Measurements from ENCODE around the gene FHIP2A. TPM values are rescaled to one million over a fixed set of nuclear protein-coding genes. Genes with fewer than 3 reads are reported as not detected.

The FHIP2A gene, protein sequence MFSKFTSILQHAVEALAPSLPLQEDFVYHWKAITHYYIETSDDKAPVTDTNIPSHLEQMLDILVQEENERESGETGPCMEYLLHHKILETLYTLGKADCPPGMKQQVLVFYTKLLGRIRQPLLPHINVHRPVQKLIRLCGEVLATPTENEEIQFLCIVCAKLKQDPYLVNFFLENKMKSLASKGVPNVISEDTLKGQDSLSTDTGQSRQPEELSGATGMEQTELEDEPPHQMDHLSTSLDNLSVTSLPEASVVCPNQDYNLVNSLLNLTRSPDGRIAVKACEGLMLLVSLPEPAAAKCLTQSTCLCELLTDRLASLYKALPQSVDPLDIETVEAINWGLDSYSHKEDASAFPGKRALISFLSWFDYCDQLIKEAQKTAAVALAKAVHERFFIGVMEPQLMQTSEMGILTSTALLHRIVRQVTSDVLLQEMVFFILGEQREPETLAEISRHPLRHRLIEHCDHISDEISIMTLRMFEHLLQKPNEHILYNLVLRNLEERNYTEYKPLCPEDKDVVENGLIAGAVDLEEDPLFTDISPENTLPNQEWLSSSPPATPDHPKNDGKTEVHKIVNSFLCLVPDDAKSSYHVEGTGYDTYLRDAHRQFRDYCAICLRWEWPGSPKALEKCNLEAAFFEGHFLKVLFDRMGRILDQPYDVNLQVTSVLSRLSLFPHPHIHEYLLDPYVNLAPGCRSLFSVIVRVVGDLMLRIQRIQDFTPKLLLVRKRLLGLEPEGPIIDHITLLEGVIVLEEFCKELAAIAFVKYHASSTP
- polyA plus RNA-seq = 8.0 to 14.9 TPM (median 9.6 TPM) in 3 replicates
- 5.2 TPM for polyA plus RNA-seq (2011; ENCODE audit: low read depth)
- 3.6 and 8.2 TPM in 2 replicates for polyA plus RNA-seq (2011; cell fraction: cytosol; rRNA removed)
- polyA plus RNA-seq (2011; cell fraction: nucleus; rRNA removed) = 13.8 and 18.7 TPM in 2 replicates
- polyA plus RNA-seq (2012; ENCODE audit: low replicate concordance) = 6.0 and 8.2 TPM in 2 replicates
- polyA minus RNA-seq = 4.7 to 20.9 TPM (median 11.0 TPM) in 3 replicates
- 17.3 TPM for polyA minus RNA-seq (2011; cell fraction: cytosol; rRNA and poly(A)+ RNA removed)
- polyA minus RNA-seq (2011; cell fraction: nucleus; rRNA and poly(A)+ RNA removed) = 22.5 and 31.3 TPM in 2 replicates

DNA sequence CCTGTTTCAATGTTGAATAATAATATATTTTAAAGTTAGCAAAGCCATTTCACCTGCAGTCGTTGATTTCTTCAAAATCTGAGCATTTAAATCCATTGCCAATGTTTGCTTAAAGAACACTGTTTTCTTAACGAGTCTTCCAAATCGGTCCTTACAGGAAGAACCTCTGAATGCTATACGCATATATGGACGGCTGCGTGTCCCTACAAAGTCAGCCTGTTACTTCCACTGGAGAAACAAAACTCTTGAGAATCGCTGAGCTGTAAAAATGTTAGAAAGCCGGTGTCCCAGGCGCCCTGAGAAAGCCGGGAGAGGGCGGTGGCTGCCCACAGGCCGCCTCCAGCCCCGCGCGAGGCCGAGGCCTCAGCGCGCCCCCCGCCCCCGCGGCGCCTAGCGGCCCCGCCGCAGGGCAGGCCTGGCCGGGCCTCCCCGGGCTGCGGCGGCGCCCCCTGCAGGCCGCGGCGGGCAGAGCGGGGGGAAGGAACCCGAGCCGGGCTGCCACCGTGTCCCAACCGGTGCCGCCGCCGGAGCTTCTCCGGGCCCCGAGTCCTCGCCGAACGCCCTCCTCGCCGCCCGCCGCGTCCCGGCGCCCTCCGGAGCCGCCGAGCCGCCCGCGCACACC lies at the start of gene FHIP2A:
TSS of gene FHIP2A (plus strand) at position 488 of the 622 bp plus-strand sequence. CDS start 299 bp downstream, outside the sequence.
- Histone ChIP-seq H3K27me3 (ENCODE audit: control insufficient read depth, extremely low read depth, insufficient read depth, low read length) (no peaks in the 10 kb centered on the region), H3K27ac (ENCODE audit: control insufficient read depth, insufficient read depth, low read length) (peak within 1 kb of the TSS; percentile 89), H4K20me1 (ENCODE audit: control insufficient read depth, extremely low read depth, insufficient read depth, low read length) (no peaks in the 10 kb centered on the region), H3K4me2 (ENCODE audit: control insufficient read depth, extremely low read depth, insufficient read depth, low read depth, low read length) (peak within 1 kb of the TSS; percentile 81), H3K4me1 (ENCODE audit: control insufficient read depth, extremely low read depth, insufficient read depth, low read length) (peaks cover 28% of the 10 kb centered on the region), H3K9me1 (ENCODE audit: control insufficient read depth, extremely low read depth, insufficient read depth, low read length) (no peaks in the 10 kb centered on the region), H2AFZ (ENCODE audit: control insufficient read depth, low read length) (peak within 1 kb of the TSS; percentile 93), H3K9me3 (ENCODE audit: control insufficient read depth, low read depth, low read length) (no peaks in the 10 kb centered on the region), H3K9ac (ENCODE audit: control insufficient read depth, extremely low read depth, insufficient read depth, low read length) (peak within 1 kb of the TSS; percentile 85), H3K4me3 (ENCODE audit: control insufficient read depth in 2 of 3, extremely low read depth in 1 of 3, insufficient read depth in 2 of 3, low read depth in 1 of 3, low read length in 3 of 3) (peak within 1 kb of the TSS; percentile 56 to 71 (median 64)), H3K36me3 (ENCODE audit: control insufficient read depth in 2 of 2, extremely low read depth in 1 of 2, insufficient read depth in 2 of 2, low read length in 2 of 2) (no peaks in the 10 kb centered on the region), H3K79me2 (ENCODE audit: control insufficient read depth, insufficient read depth, low read length) (peaks cover 39% of the 10 kb centered on the region)
- TF ChIP-seq, protein P1, sequence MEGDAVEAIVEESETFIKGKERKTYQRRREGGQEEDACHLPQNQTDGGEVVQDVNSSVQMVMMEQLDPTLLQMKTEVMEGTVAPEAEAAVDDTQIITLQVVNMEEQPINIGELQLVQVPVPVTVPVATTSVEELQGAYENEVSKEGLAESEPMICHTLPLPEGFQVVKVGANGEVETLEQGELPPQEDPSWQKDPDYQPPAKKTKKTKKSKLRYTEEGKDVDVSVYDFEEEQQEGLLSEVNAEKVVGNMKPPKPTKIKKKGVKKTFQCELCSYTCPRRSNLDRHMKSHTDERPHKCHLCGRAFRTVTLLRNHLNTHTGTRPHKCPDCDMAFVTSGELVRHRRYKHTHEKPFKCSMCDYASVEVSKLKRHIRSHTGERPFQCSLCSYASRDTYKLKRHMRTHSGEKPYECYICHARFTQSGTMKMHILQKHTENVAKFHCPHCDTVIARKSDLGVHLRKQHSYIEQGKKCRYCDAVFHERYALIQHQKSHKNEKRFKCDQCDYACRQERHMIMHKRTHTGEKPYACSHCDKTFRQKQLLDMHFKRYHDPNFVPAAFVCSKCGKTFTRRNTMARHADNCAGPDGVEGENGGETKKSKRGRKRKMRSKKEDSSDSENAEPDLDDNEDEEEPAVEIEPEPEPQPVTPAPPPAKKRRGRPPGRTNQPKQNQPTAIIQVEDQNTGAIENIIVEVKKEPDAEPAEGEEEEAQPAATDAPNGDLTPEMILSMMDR (optimal IDR thresholded peaks at IDR 0.05 in 1 of 3, IDR thresholded peaks at IDR 0.05 in 1 of 3, conservative IDR thresholded peaks at IDR 0.05 in 1 of 3; ENCODE audit: extremely low read depth in 1 of 3, insufficient read depth in 2 of 3, low read length in 3 of 3) = peak in 2 of 3 experiments; percentile 36 to 71
- TF ChIP-seq EZH2 (IDR thresholded peaks at IDR 0.05; ENCODE audit: low read length) = no peak
- DNase-seq (ENCODE audit: low read depth, low spot score) (no peak), FAIRE-seq (peak; percentile 48)
- dilution Hi-C loops (cut with MboI; ENCODE audit: extremely low pct_ligation_motif_present, low sequenced_read_pairs) = no loop called here

DNA sequence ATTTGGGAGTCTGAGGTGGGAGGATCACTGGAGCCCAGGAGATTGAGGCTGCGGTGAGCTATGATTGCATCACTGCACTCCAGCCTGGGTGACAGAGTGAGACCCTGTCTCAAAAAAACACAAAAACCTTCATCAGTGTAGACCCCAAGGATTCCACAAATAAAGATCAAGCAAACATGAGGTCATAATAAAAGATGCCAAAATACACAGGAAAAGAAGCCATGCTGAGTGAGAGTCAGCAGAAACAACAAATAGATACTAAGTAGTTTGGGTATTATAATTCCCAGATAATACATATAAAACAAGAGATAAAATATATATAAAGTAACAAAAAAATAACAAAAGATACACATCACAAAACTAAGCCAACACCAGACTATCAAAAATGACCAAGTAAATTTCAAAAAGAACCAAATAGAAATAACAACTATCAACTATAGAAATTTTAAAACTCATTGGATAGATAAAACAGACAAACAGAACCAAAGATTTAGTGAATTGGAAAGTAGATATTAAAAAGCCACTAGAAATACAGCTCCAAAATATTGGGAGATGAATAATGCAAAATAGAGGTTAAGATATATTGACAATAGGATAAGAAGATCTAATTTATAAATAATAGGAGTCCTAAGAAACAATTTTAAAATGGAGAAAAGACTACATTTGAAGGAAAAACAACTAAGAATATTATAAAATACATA lies 48.9 kb upstream of the FHIP2A start:
- Histone ChIP-seq H3K27me3 (ENCODE audit: control insufficient read depth, extremely low read depth, insufficient read depth, low read length) (no peaks in the 10 kb centered on the region), H3K9me1 (ENCODE audit: control insufficient read depth, extremely low read depth, insufficient read depth, low read length) (no peaks in the 10 kb centered on the region), H3K27ac (ENCODE audit: control insufficient read depth, insufficient read depth, low read length) (no peak overlapping the region), H3K9me3 (ENCODE audit: control insufficient read depth, low read depth, low read length) (no peaks in the 10 kb centered on the region), H3K36me3 (ENCODE audit: control insufficient read depth in 2 of 2, extremely low read depth in 1 of 2, insufficient read depth in 2 of 2, low read length in 2 of 2) (no peaks in the 10 kb centered on the region), H3K4me3 (ENCODE audit: control insufficient read depth in 2 of 3, extremely low read depth in 1 of 3, insufficient read depth in 2 of 3, low read depth in 1 of 3, low read length in 3 of 3) (no peak overlapping the region), H3K79me2 (ENCODE audit: control insufficient read depth, insufficient read depth, low read length) (no peaks in the 10 kb centered on the region), H3K4me2 (ENCODE audit: control insufficient read depth, extremely low read depth, insufficient read depth, low read depth, low read length) (no peak overlapping the region), H3K4me1 (ENCODE audit: control insufficient read depth, extremely low read depth, insufficient read depth, low read length) (no peaks in the 10 kb centered on the region), H4K20me1 (ENCODE audit: control insufficient read depth, extremely low read depth, insufficient read depth, low read length) (no peaks in the 10 kb centered on the region), H3K9ac (ENCODE audit: control insufficient read depth, extremely low read depth, insufficient read depth, low read length) (no peak overlapping the region), H2AFZ (ENCODE audit: control insufficient read depth, low read length) (no peak overlapping the region)
- TF ChIP-seq, protein P1 (optimal IDR thresholded peaks at IDR 0.05 in 1 of 3, IDR thresholded peaks at IDR 0.05 in 1 of 3, conservative IDR thresholded peaks at IDR 0.05 in 1 of 3; ENCODE audit: extremely low read depth in 1 of 3, insufficient read depth in 2 of 3, low read length in 3 of 3) = no peak
- no peak for TF ChIP-seq EZH2 (IDR thresholded peaks at IDR 0.05; ENCODE audit: low read length)
- dilution Hi-C loops (cut with MboI; ENCODE audit: extremely low pct_ligation_motif_present, low sequenced_read_pairs) = no loop called here
- no peak for FAIRE-seq
- no peak for DNase-seq (ENCODE audit: low read depth, low spot score)
